ENCODE measurements around the gene SNED1.

The SNED1 gene

DNA sequence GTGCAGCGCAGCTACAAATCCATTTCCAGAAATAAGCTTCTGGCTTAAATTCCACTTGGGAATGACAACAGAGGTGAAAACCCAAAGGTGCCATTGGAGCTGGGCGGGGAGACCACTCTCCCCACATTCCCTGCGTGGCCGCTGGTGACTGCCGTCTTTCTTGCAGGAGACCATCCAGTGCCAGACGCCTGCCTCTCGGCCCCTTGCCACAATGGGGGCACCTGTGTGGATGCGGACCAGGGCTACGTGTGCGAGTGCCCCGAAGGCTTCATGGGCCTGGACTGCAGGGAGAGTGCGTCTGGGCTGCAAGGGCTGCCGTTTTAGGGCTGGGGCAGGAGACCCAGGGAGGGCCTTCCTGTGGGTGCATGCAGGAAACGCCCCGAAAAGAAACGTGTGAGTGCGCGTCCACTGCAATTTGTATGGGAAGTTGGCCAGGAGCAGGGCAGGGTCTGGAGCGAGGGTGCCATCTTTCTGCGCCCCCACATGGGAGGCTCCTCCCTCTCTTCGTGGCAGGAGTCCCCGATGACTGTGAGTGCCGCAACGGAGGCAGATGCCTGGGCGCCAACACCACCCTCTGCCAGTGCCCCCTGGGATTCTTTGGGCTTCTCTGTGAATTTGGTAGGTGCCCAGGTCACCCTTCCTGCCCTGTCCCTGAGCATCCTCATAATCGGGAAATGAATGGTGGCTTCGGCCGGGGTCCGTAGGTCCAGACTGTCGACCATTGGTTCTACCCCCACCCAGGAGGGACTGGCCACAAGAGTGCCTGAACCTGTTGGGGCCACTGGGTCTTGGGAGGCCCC lies 49.9 kb downstream of the SNED1 start:
- DNase-seq (ENCODE audit: low read depth) = no peak

DNA sequence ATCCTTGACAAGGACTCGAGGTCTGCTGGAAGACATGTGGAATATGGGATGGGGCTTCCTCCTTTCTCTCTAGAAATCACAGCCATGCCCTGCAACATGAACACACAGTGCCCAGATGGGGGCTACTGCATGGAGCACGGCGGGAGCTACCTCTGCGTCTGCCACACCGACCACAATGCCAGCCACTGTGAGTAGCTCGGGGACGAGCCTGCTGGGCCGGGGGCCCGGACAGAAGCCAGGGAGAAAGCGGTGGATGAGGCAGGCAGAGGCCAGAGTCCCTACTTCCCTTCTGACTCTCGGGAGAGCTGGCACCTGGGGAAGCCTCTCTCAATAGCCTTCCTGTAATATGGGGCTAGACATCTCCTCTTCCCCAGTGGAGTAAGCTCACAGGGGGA lies 50.5 kb downstream of the SNED1 start:
- no peak for DNase-seq (ENCODE audit: low read depth)

- DNase-seq (ENCODE audit: low read depth) = no peak
Observed at GRCh38 chr2:241049739-241050623, 51.6 kb downstream of the SNED1 start.

GRCh38 chr2:241050624-241051577 lies 52.5 kb downstream of the SNED1 start:
- no peak for DNase-seq (ENCODE audit: low read depth)

DNA sequence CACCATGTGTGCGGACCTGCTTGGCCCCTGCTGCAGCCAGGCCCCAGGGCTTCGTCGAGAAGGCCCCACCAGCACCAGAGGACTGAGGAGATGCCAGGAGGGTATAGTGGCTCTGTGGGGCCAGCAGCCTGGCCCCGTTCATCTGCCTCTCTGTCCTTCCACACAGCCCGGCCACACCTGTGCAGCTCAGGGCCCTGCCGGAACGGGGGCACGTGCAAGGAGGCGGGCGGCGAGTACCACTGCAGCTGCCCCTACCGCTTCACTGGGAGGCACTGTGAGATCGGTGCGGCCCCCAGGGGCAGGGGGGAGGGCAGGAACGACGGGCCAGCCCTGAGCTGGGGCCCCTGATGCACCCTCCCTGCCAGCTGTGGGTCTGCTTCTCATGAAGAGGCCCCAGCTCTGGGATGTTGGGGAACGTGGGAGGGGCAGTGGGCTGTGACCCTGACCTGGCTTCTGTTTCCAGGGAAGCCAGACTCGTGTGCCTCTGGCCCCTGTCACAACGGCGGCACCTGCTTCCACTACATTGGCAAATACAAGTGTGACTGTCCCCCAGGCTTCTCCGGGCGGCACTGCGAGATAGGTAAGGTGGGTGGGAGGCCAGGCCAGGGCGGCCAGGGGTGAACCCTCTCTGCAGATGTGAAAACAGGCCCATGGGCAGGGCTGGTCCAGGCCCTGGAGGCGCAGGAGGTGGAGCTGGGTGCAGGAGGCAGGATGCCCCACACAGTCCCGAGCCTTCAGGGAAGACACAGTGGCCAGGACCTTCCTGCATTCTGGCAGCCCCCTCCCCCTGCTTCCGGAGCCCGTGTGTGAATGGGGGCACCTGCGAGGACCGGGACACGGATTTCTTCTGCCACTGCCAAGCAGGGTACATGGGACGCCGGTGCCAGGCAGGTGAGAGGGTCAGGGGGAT lies 53.4 kb downstream of the SNED1 start:
- no peak for DNase-seq (ENCODE audit: low read depth)

DNA sequence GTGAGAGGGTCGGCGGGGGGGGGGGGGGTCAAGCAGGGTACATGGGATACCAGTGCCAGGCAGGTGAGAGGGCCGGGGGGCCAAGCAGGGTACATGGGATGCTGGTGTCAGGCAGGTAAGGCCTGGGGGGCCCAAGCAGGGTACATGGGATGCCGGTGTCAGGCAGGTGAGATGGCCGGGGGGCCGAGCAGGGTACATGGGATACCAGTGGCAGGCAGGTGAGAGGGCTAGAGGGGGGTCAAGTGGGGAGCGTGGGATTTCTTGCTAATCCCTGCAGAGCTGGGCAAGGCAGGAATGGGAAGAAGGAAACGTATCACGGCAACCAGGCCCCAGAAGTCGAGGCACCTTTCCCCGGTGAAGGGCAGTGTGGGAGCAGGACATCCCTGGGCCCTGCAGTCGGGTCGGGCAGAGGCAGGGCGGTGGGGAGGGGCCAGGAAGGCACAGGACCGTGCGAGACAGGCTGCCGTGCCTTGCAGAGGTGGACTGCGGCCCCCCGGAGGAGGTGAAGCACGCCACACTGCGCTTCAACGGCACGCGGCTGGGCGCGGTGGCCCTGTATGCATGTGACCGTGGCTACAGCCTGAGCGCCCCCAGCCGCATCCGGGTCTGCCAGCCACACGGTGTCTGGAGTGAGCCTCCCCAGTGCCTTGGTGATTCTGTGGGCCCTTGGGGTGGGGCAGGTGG lies 54.4 kb downstream of the SNED1 start:
- DNase-seq (ENCODE audit: low read depth) = no peak

DNA sequence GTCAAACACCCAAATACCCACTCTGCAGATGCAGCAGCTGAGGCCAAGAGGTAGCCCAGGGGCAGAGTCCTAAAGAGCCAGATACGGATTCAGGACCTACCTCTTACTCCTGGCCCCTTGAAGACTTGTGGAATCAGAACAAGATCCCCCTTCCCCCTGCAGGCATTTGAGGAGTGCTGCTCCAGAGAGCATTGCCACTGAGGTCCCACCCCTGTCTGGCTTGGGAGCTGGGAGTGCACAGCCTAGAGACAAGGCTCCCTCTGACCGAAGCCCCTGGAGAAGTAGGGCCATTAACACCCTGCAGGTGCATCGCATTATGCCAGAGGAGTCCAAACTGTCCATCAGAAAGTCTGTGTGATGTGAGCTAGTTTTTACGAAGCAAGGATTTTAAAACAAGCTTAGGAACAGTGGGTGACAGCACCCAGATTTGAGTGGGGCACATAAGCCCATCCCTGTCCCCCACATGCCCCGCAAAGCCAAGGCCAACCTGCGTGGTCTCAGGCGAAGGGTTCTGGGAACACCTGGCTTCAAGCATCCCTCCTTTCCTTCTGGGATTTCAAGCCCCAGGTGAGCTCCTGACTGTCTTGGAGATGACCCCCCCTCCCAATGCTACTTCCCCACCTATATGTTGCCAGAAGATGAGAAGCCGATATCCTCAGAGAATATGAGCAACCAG lies 55.3 kb downstream of the SNED1 start:
- DNase-seq (ENCODE audit: low read depth) = no peak

DNA sequence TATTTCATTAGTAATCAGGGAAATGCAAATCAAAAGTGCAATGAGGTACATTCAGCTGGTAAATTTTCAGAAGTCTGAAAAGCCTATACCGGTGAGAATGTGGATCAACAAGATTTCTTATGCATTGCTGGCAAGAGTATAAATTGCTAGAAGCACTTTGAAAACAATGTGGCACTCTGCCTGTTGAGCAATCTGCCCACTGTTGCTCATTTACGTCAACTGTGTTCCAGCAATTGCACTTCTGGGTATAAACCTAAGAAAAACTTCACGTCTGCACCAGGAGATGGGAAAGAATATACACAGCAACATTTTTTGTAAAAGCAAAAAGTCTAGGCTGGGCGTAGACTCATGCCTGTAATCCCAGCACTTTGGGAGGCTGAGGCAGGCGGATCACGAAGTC lies 62.9 kb downstream of the SNED1 start:
- DNase-seq (ENCODE audit: low read depth) = no peak

GRCh38 chr2:241062389-241063092 lies 64.1 kb downstream of the SNED1 start:
- no peak for DNase-seq (ENCODE audit: low read depth)

DNA sequence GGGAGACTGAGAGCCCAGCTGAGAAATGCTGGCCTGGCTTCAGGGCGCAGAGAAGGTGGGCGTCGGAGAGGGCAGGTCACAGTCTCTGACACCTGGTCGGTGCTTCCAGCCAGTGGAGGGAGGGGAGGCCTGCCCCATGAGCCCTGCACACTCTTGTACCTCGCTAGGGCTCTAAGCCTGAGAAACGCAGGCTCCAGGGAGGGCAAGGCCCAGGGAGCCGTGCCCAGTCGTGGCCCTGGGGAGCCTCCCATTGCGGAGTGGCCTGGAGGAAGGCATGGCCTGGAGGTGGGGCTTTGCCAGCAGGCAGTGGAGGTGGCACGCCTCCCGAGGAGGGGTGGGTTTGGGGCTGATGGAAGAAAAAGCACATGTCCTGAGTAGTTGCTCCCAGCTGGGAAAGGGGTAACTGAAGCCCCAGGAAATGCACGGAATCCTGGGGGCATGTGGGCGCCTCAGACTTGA lies 64.7 kb downstream of the SNED1 start:
- DNase-seq (ENCODE audit: low read depth) = no peak

DNA sequence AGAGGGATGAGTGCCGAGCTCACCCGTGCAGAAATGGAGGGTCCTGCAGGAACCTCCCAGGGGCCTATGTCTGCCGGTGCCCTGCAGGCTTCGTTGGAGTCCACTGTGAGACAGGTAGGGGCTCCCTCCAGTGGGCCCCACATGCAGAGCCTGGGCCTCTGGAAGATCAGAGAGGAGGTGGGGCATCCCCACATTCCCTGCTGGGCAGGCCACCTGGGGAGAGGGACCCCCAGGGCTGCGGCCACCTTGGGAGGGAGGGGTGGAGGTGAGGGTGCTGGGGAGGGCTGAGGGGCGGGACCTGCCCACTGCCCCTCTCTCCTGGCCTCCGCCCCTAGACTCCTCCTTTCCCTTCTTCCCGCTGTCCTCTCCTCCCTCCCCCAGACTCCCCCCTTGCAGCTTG lies 65.2 kb downstream of the SNED1 start:
- DNase-seq (ENCODE audit: low read depth) = no peak

DNA sequence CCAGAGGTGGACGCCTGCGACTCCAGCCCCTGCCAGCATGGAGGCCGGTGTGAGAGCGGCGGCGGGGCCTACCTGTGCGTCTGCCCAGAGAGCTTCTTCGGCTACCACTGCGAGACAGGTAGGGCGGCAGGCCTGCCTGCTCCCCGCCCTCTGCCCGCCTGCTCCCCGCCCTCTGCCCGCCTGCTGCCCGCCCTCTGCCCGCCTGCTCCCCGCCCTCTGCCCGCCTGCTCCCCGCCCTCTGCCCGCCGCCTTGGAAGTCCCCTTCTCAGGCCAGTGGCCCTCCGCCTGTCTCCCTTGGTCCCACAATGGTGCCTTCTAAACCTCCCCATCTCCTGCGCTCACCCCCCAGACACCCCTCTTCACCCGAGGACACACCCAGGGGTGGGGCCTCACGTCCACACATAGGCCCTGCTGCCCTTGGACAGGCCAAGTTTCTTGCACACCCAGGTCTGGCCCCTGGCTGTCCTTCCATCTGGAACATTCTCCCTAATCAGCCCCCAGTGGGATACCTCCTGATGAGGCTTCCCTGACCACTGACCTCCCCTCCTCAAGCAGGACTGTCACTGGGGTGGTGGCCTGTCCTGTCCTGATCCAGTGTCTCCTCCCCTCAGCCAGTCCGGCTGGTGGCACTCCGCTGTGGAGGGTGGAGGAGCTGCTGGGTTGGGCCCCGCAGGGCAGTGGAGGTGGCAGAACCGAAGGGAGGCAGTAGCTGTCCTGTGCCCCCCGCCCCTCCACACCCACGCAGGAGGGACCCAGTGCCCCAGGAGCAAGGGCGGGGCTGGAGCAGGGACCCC lies 65.8 kb downstream of the SNED1 start:
- DNase-seq (ENCODE audit: low read depth) = no peak

DNA sequence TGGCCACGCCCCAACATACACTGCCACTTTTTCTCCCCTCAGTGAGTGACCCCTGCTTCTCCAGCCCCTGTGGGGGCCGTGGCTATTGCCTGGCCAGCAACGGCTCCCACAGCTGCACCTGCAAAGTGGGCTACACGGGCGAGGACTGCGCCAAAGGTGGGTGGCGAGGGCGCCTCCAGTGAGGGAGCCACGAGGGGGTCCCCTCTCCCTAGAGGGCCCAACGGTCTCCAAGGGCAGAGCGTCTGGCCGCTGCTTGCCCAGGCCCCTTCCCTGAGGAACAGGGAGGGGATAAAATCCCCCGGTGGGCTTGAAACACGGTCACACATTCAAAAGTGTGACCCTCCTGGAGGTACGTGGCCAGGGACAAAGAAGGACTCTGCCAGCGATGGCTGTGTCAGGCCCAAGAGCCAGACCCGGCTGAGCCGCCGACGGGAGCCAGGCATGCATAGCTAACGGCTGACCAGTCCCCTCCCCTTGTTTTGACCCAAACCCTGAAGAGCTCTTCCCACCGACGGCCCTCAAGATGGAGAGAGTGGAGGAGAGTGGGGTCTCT lies 66.5 kb downstream of the SNED1 start:
- no peak for DNase-seq (ENCODE audit: low read depth)

GRCh38 chr2:241065355-241065803 lies 67.0 kb downstream of the SNED1 start:
- DNase-seq (ENCODE audit: low read depth) = no peak

- DNase-seq (ENCODE audit: low read depth) = no peak
Observed at GRCh38 chr2:241066171-241066892, 67.9 kb downstream of the SNED1 start.

GRCh38 chr2:241066893-241067341 lies 68.5 kb downstream of the SNED1 start:
- no peak for DNase-seq (ENCODE audit: low read depth)

- DNase-seq (ENCODE audit: low read depth) = no peak
Observed at GRCh38 chr2:241067501-241068135, 69.2 kb downstream of the SNED1 start.

Measured in HS-27A (cell line).